ENCODE measurements around the gene MAJIN.
"Not testable (repeated sequence)": the region's sequence is repeated elsewhere in the genome, so short reads cannot be mapped to it uniquely, and the experiment has no call there.

Gene MAJIN, protein sequence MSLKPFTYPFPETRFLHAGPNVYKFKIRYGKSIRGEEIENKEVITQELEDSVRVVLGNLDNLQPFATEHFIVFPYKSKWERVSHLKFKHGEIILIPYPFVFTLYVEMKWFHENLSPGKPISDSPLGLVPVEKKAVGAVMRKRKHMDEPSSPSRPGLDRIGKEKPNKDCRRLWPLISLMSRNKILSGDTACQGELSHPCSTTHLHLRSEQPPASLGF

GRCh38 chr11:64971421-64972233 lies at the start of gene MAJIN:
MAJIN (minus strand) TSS chr11:64972108; CDS start chr11:64959405, 12,703 bp downstream.
- DNase-seq = no peak

DNA sequence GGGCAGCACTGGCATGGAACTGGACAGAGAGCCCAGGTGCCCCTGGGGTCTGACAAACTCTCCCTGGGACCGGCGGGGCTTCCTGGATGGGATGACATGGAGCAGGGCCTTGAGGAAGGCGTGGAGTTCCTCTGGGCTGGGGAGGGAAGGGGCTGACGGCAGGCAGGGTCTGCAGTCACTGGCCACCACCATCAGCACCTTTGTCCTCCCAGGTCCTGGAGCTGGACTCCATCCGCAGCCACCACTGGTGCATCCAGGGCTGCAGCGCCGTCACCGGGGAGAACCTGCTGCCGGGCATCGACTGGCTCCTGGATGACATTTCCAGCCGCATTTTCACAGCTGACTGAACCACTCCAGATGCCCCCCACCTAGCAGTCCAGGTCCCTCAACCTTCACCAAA lies 49.6 kb upstream of the MAJIN start:
- DNase-seq = no peak

- DNase-seq = no peak
These were observed 49.1 kb upstream of the MAJIN start for GRCh38 chr11:65021003-65021402.

DNA sequence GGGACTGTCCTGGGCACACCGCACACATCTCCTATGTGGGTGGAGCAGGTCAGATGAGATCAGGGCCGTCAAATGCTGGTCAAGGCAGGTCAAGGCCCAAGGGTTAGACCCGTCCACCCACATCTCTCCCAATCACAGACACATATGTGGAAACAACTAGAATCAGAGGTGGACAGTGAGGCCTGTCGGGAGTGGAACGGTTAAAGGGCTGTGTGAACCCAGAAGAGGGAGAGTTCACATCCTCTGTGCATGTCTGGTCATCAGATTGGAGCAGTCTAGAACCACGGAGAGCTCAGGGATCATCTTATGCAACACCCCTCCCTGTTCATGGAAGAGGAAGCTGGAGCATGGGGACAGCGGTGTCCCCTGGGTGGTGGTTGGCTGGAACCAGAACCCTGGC lies 47.9 kb upstream of the MAJIN start:
- DNase-seq = no peak

DNA sequence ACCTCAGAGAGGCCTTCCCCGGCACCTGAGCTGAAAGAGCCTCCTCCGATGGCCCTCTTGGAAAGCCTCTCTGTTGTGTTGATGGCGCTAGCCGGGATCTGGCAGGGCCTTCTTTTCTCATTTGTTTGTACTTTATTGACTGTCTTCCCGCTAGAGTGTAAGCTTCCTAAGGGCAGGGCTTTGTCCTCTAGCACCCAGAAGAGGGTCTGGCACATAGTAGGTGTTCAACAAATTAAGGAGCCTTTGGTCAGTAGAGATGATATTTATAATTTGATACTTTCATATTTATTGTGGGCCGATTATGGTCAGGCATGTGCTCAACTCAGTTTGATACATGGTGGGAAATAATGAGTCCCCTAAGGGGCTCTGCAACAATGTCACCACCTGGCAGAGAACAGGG lies 46.0 kb upstream of the MAJIN start:
- DNase-seq = no peak

DNA sequence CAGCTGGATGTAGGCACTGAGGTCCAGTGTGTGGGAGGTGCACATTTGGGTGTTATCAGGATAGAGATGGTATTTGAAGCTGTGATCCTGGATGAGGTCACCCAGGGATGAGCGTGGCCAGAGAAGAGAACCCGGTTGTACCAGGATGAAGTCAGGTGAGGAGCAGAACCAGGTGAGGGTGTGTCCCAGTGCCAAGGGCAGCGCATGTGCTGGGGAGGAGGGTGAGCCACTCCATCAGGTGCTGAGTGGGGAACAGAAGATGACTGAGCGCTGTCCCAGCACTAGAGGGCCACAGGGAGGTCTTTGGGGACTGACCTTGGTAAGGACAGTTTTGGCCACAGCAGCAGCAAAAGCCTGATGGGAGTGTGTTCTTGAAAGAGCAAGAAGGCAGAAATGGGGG lies 44.8 kb upstream of the MAJIN start:
- no peak for DNase-seq

DNA sequence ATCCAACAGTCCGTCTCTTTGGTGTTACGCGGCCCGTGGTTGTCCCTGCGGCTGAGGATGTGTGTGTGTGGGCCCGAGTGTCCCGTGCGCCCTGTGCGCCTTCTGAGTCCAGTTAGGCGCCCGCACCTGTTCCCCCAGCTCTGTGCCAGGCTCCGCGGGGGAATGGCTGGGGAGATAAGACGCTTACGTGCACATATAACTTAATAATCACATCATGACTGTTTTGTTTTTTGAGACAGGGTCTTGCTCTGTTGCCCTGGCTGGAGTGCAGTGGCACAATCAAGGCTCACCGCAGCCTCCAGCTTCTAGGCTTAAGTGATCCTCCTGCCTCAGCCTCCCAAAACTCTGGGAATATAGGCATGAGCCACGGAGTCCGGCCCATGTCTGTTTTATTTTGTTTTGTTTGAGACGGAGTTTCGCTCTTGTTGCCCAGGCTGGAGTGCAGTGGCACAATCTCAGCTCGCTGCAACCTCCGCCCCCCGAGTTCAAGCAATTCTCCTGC lies 42.9 kb upstream of the MAJIN start:
- DNase-seq = no peak

- peak; percentile 77 to 88 for DNase-seq
These were observed 42.2 kb upstream of the MAJIN start, which contains the start of gene ARL2 for GRCh38 chr11:65013888-65014725. ARL2 (plus strand) TSS chr11:65014160; CDS start chr11:65014208, 48 bp downstream.

GRCh38 chr11:65013130-65013887 lies 41.4 kb upstream of the MAJIN start:
- DNase-seq = peak; percentile 48 to 76

DNA sequence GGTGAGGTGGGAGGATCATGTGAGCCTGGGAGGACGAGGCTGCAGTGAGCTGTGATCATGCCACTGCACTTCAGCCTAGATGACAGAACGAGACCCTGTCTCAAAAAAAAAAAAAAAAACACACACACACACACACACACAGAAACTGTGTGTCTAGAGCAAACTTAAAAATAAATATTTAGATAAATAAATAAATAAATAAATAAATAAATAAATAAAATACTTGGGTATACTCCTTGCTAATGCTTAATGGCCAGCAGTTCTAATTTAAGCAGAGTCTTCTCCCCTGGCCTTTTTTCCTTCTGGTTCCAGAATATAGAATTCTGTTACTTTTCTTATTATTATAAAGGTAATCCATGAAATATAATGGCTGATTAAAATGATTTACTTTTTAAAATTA lies 37.0 kb upstream of the MAJIN start:
- DNase-seq = no peak

GRCh38 chr11:65008016-65008415 lies 36.1 kb upstream of the MAJIN start:
- DNase-seq = no peak

DNA sequence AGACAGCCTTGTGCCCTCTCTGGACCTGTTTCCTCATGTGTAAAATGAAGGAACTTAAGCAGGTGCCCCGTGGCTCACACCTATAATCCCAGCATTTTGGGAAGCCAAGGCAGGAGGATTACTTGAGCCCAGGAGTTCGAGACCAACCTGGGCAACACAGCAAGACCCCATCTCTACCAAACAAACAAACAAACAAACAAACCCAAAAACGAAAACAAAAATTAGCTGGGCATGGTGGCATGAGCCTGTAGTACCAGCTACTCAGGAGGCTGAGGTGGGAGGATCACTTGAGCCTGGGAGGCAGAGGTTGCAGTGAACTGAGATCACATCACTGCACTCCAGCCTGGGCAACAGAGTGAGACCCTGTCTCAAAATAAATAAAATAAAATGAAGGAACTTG lies 32.1 kb upstream of the MAJIN start:
- DNase-seq = not testable (repeated sequence)

DNA sequence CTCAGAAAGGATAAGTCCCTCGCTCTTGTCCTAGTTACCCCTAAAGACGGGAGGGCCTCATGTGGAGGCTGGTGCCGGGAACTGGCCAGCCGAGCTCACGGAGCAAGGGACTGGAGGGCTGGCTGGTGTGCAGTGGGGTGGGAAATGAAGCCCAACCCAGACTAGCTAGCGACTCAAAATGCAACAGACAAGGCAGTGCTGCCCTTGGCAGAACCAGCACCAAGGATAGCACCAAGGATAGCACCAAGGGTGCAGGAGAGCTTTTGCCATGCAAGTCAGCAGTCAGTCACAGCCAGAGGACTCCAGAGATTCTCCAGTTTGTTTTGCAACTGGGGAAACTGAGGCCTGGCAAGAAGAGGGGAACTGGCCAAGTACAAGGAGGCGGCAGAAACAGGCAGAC lies 31.4 kb upstream of the MAJIN start:
- DNase-seq = no peak

DNA sequence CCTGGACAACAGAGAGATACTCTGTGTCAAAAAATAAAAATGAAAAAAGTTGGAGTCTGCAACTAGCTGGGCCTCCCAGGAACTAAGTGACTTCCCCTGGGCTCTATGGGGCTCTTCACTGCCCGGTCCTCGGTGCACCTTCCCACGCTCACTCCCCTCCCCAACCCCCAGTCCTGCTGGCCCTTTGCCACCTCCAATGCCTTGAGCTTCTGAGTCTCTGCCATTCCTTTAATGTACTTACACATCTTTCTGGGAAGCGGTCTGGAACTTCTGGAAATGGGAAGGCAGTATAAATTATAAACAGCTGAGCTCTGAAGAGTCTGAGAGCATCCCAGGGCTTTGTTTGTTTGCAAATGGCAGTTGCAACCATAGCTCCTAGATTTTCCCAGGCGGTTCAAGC lies 30.8 kb upstream of the MAJIN start:
- no peak for DNase-seq

DNA sequence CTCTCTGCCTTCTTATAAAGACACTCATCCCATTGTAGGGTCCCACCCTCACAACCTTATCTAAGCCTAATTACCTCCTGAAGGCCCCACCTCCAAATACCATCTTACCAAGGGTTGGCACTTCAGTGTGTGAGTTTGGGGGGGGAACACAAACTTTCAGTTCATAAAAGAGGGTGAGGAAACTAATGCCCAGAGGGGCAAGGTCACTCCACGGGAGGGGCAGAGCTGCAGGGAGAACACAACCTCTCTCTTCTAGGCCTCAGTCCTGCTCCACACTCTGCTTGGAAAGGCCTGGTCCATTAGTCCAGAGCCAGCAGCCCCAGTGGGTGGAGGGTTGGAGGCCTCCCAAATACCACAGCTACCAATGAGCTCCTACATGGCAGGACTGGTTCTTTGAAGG lies 27.6 kb upstream of the MAJIN start:
- no peak for DNase-seq

DNA sequence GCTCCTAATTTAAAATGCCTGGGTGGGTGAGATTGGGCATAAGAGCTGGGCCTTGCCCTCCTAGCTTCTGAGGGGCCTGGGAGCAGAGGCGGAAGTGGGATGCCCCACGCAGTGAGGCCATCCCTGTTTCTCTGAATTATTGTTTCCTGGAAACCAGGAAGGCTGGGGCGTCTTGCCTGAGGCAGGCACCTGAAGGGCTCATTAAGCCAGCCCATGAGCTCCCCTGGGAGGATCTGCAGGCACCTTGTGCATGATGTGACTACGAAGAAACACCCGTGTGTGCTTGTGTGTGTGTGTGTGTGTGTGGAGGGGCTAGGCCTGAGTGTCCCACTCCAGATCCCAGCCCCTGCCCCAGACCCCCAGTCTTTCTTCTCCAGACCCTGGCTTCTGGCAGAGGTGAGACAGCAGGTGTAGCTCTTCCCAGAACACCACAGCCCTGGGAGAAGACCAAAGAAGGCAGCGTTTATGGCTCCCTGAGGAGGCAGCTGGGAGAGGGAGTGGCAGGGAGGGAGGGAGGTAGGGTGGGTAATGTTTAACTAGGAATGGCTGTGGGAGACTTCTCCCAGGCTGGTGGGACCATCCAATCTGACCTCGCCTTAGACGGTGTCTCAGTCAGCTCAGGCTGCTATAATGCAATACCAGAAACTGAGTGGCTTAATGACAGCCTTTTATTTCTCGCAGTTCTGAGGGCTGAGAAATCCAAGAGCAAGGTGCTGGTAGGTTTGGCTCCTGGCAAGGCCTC lies 27.0 kb upstream of the MAJIN start:
- no peak for DNase-seq

GRCh38 chr11:64998141-64998540 lies 26.2 kb upstream of the MAJIN start:
- no peak for DNase-seq

DNA sequence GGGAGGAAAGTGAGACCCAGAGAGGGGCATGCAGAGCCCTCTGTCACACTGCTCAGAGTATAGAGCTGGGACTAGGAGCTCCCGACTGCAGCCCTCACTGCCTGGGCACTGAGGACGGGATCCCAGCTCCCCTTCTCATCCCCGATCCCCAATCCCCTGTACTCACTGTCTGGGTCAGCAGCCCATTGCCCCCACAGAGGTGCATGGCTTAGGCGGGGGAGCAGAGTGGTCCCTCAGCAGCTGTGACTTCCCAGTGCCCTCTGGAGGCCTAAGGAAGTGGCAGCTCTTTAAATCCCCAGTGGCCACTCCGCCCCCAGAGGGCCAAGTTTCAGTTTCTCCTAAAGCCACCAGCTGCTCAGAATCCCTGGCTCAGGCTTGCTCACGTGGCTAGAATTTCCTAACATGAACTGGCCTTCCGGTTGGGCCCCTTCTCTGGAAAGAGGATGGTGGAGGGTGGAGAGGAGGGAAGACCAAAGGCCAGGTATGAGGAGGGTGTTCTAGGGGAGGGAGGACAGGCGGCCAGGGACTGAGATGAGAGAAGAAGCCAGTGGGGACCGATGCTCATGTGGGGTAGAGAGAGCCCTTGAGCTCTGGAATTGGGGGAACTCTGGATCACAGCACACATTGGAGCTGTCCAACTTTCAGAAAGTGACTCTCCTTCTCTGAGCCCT lies 24.9 kb upstream of the MAJIN start, which contains the start of gene BATF2:
TSS of gene BATF2 (minus strand) at position 262 of the 671 bp plus-strand sequence. CDS start at position 205, 57 bp downstream.
- DNase-seq = peak; percentile 82 to 85

DNA sequence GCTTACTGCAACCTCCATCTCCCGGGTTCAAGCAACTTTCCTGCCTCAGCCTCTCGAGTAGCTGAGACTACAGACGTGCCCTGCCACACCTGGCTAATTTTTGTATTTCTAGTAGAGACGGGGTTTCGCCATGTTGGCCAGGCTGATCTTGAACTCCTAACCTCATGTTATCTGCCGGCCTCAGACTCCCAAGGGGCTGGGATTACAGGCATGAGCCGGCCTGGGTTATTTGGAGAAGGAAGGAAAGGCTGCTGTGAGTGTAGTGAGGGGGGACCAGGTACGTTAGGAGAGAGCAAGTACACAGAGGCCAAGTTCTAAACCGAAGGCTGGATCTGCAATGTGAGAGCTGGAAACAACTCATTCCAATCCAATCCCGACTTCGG lies 24.4 kb upstream of the MAJIN start:
- no peak for DNase-seq

GRCh38 chr11:64994318-64994717 lies 22.4 kb upstream of the MAJIN start:
- DNase-seq = no peak
